Transverse colon (tissue), 4 donors: Measurements from ENCODE around the gene BRI3. TPM values are rescaled to one million over a fixed set of nuclear protein-coding genes. Genes with fewer than 3 reads are reported as not detected.

ENCODE experiments used
- DNase-seq: peaks from one replicate; pipeline ENCODE4 v3.0.0-alpha.2; 2019
- H3K27ac ChIP-seq, 4 donors: fragments of 200-600 bp; sonication (generic); 2 replicates each; pipeline ENCODE4 v1.5.1; 2016 to 2018; ENCODE audit warnings: inconsistent platforms in 4 of 4
- H3K27me3 ChIP-seq: fragments of 200-600 bp; sonication (generic); 2 replicates; pipeline ENCODE4 v1.5.1; 2017; ENCODE audit warnings: inconsistent platforms
- H3K36me3 ChIP-seq, 4 donors: fragments of 200-600 bp; sonication (generic); 2 replicates each; pipeline ENCODE4 v1.5.1; 2017 to 2019; ENCODE audit warnings: inconsistent platforms in 4 of 4
- H3K4me1 ChIP-seq, 4 donors: fragments of 200-600 bp; sonication (generic); 2 replicates each; pipeline ENCODE4 v1.5.1; 2017 to 2020; ENCODE audit warnings: inconsistent platforms in 4 of 4
- H3K4me3 ChIP-seq, 4 donors: fragments of 200-600 bp; sonication (generic); 1 replicate in 1 of 4; 2 replicates in 3 of 4; pipeline versions ENCODE4 v1.5.1 to v1.6.1; 2017 to 2019; ENCODE audit warnings: inconsistent platforms in 4 of 4
- H3K9me3 ChIP-seq, 2 donors: fragments of 200-600 bp; sonication (generic); 2 replicates each; pipeline ENCODE4 v1.5.1; 2017 to 2019; ENCODE audit warnings: inconsistent platforms in 2 of 2
- EP300 ChIP-seq: sonication (generic); formaldehyde crosslinking; IDR thresholded peaks from one replicate; pipeline ENCODE4 v1.6.1; 2017; ENCODE audit warnings: antibody characterized with exemption, low read depth
- POLR2A ChIP-seq: fragments of 450-650 bp; IDR thresholded peaks from one replicate; pipeline ENCODE4 v1.6.1; 2016; ENCODE audit warnings: antibody characterized with exemption, mild to moderate bottlenecking, moderate library complexity
- POLR2AphosphoS5 ChIP-seq, 3 donors: sonication (generic); formaldehyde crosslinking; IDR thresholded peaks; one replicate each; pipeline ENCODE4 v1.6.1; 2016; ENCODE audit warnings: antibody characterized with exemption in 3 of 3
- WGBS, 2 donors: methylation state at CpG; one replicate each; pipeline ENCODE4 v1.1.5; 2018; ENCODE audit warnings: low coverage in 1 of 2; 5-methylcytosine and 5-hydroxymethylcytosine counted together
- in situ Hi-C, 4 donors: fragments of 200-750 bp; cut with MboI; loops; one replicate each; pipeline versions ENCODE4 v1.15.0 to v1.15.1; 2017; ENCODE audit warnings: low sequenced_read_pairs in 3 of 4, low pct_ligation_motif_present in 1 of 4, low pct_unique_long_range_greater_than_20kb in 1 of 4
- intact Hi-C: fragments of 100-400 bp; cut with DNase I; formaldehyde crosslinking; loops from one replicate; pipeline ENCODE4 v1.15.1; 2023; ENCODE audit warnings: low total_unique reads
- total RNA-seq, 4 donors: library from RNA; depleted of rRNA; stranded (reverse); fragments of >200 nt; gene quantifications; one replicate each; pipeline ENCODE4 v1.1.0, GENCODE V29; 2016
- TF ChIP-seq, protein P1 (sequence below), 5 experiments: fragments of 200-600 bp in 3 of 5; fragments of 450-650 bp in 2 of 5; sonication (generic) in 3 of 5; IDR thresholded peaks; 1 replicate in 2 of 5; 2 replicates in 3 of 5; pipeline ENCODE4 v1.5.1; 2016 to 2017; ENCODE audit warnings: antibody characterized with exemption in 5 of 5, inconsistent platforms in 3 of 5, mild to moderate bottlenecking in 2 of 5, moderate library complexity in 1 of 5

BRI3 gene
- total RNA-seq, 4 donors from 2014 or later, result 9.8 to 87.5 (median 51.5) TPM

DNA sequence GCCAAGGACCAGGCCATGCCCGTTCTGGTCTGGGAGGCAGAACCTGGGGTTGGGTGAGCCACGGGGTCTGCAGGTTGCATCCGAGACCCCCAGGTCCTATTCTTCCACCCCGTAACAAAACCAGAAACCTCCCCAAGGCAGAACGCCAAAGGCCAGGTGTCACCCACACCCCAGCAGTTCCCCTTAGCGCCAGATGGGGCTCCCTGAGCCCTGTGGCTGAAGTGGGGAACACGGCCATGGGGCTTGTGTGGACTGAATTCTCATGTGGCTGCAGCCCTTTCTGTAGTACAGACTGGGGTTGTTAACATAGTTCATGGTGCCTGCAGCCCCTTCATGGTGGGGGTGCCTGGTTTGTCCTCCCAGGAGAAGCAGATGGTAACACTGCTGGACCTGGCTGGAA, 10.2 kb downstream of the BRI3 start:
- H3K36me3 ChIP-seq, result peaks cover 0 to 28% (median 10%) of the 10 kb centered on the region in 4 donors
- intact Hi-C loops (no loop called here), in situ Hi-C loops (loop anchor here in 3 of 4 donors (10.0 to 25.0 kb wide), 2 partner anchors 113 to 121 kb away; partner anchors contain the start of gene BAIAP2L1 (in 3 of the 3))
- H3K27me3 ChIP-seq, result no peaks in the 10 kb centered on the region
- TF ChIP-seq POLR2AphosphoS5 (IDR thresholded peaks at IDR 0.05) (no peak), EP300 (no peak), POLR2A (no peak)
- TF ChIP-seq, protein P1, sequence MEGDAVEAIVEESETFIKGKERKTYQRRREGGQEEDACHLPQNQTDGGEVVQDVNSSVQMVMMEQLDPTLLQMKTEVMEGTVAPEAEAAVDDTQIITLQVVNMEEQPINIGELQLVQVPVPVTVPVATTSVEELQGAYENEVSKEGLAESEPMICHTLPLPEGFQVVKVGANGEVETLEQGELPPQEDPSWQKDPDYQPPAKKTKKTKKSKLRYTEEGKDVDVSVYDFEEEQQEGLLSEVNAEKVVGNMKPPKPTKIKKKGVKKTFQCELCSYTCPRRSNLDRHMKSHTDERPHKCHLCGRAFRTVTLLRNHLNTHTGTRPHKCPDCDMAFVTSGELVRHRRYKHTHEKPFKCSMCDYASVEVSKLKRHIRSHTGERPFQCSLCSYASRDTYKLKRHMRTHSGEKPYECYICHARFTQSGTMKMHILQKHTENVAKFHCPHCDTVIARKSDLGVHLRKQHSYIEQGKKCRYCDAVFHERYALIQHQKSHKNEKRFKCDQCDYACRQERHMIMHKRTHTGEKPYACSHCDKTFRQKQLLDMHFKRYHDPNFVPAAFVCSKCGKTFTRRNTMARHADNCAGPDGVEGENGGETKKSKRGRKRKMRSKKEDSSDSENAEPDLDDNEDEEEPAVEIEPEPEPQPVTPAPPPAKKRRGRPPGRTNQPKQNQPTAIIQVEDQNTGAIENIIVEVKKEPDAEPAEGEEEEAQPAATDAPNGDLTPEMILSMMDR (IDR thresholded peaks at IDR 0.05), result no peak
- H3K4me3 ChIP-seq, result no peak overlapping the region
- 80% methylated on average over 7 of the region's 7 CpGs; no CpG with 5 or more reads in 1 of the 2 donors for WGBS, 2 donors
- H3K27ac ChIP-seq, result no peak overlapping the region
- no peaks in the 10 kb centered on the region for H3K9me3 ChIP-seq
- H3K4me1 ChIP-seq, result peaks cover 15 to 33% (median 16%) of the 10 kb centered on the region in 4 donors
- no peak for DNase-seq

DNA sequence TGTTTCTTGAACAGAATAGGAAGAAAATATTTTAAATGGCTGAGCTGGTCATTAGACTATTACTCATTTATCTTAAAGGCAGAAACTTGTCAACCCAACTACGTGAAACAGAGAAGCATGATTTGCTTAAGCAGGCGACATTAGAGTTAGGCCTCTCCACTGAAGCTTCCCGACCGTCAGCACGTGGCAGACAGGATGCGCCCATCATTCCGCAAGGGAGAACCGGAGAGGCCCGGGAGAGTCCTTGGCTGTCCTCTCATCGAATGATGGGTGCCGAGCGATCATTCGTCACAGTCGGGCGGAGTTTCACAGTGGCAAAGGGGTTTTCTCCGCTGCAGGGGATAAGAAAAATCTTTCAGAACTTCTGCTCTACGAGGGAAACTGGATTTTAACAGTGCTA, 11.8 kb downstream of the BRI3 start:
- peaks cover 1 to 18% (median 2%) of the 10 kb centered on the region in 4 donors for H3K4me1 ChIP-seq
- intact Hi-C loops, result no loop called here
- H3K9me3 ChIP-seq, result no peaks in the 10 kb centered on the region
- no peak for DNase-seq
- H3K36me3 ChIP-seq, result peaks cover 0 to 28% (median 10%) of the 10 kb centered on the region in 4 donors
- 82 to 86% methylated on average over 8 to 17 of the region's 17 CpGs for WGBS, 2 donors
- no peak for TF ChIP-seq POLR2A
- TF ChIP-seq, protein P1 (IDR thresholded peaks at IDR 0.05), result no peak
- TF ChIP-seq EP300, result no peak
- TF ChIP-seq POLR2AphosphoS5 (IDR thresholded peaks at IDR 0.05), result no peak
- in situ Hi-C loops, result loop anchor here in 3 of 4 donors (10.0 to 25.0 kb wide), 2 partner anchors 112 to 119 kb away; partner anchors contain the start of gene BAIAP2L1 (in 3 of the 3)
- H3K27me3 ChIP-seq, result no peaks in the 10 kb centered on the region
- no peak overlapping the region for H3K27ac ChIP-seq
- no peak overlapping the region for H3K4me3 ChIP-seq

DNA sequence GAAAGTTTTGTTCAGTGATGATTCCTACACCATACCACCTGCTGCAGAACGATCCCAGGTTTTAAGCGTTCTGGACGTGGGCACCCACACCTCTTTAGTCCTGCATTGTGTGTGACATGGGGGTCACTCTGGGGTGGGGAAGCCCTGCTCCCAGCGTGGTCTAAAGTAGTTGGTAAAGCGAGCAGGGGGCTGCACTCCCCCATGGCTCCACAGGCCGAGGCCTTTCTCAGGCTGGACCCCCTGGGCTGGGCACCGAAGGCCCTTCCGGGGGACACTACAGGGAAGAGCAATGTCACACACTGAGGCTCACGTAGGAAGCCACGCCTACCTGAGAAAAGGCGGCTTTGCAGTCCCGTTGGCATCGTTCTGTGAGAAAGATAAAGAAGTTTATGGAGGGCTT, 12.3 kb downstream of the BRI3 start:
- no peak overlapping the region for H3K4me3 ChIP-seq
- H3K27ac ChIP-seq, result no peak overlapping the region
- no peak for TF ChIP-seq EP300
- no peak for TF ChIP-seq POLR2AphosphoS5 (IDR thresholded peaks at IDR 0.05)
- no peak for TF ChIP-seq POLR2A
- TF ChIP-seq, protein P1 (IDR thresholded peaks at IDR 0.05), result no peak
- H3K9me3 ChIP-seq, result no peaks in the 10 kb centered on the region
- DNase-seq, result no peak
- in situ Hi-C loops, result loop anchor here in 3 of 4 donors (10.0 to 25.0 kb wide), 2 partner anchors 111 to 119 kb away; partner anchors contain the start of gene BAIAP2L1 (in 3 of the 3)
- peaks cover 0 to 14% (median 2%) of the 10 kb centered on the region in 4 donors for H3K4me1 ChIP-seq
- H3K27me3 ChIP-seq, result no peaks in the 10 kb centered on the region
- H3K36me3 ChIP-seq, result peaks cover 0 to 28% (median 10%) of the 10 kb centered on the region in 4 donors
- intact Hi-C loops, result no loop called here
- 88% methylated on average over 13 of the region's 13 CpGs; no CpG with 5 or more reads in 1 of the 2 donors for WGBS, 2 donors

DNA sequence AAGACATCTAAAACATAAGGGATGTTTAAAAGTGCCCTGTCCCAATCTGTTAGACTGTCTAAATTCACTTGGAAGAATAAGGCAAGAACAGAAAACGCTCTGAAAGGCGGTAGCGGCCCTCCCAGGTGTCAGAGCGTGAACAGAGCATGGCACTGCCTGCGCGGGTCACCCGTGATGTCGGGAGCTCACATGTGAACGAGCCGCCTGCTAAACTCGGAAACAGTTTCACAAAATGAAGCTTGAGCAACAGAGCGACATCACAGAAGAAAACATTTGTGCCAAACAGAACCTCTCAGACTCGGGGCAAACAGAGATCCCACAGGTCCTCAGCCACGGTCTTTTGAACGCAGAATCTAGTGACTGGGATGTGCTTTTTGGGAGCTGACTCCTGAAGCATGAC, 12.8 kb downstream of the BRI3 start:
- intact Hi-C loops (no loop called here), in situ Hi-C loops (loop anchor here in 3 of 4 donors (10.0 to 25.0 kb wide), 2 partner anchors 110 to 118 kb away; partner anchors contain the start of gene BAIAP2L1 (in 3 of the 3))
- Histone ChIP-seq H3K4me3 (no peak overlapping the region), H3K4me1 (peaks cover 0 to 10% (median under 1%) of the 10 kb centered on the region in 4 donors), H3K36me3 (peaks cover 0 to 28% (median 10%) of the 10 kb centered on the region in 4 donors), H3K27ac (peak overlapping the region in 1 of 4 donors; percentile 1), H3K9me3 (no peaks in the 10 kb centered on the region), H3K27me3 (no peaks in the 10 kb centered on the region)
- WGBS, 2 donors, result 83 to 86% methylated on average over 11 to 15 of the region's 15 CpGs
- DNase-seq, result no peak
- TF ChIP-seq, protein P1 (IDR thresholded peaks at IDR 0.05), result no peak
